ENCODE results near the gene IPO4. TPM values are rescaled to one million over a fixed set of nuclear protein-coding genes. Genes with fewer than 3 reads are reported as not detected.
"Not testable (repeated sequence)": the region's sequence is repeated elsewhere in the genome, so short reads cannot be mapped to it uniquely, and the experiment has no call there.

Gene IPO4
- total RNA-seq, 2 experiments from 2014 or later: 24.0 to 26.2 TPM

DNA sequence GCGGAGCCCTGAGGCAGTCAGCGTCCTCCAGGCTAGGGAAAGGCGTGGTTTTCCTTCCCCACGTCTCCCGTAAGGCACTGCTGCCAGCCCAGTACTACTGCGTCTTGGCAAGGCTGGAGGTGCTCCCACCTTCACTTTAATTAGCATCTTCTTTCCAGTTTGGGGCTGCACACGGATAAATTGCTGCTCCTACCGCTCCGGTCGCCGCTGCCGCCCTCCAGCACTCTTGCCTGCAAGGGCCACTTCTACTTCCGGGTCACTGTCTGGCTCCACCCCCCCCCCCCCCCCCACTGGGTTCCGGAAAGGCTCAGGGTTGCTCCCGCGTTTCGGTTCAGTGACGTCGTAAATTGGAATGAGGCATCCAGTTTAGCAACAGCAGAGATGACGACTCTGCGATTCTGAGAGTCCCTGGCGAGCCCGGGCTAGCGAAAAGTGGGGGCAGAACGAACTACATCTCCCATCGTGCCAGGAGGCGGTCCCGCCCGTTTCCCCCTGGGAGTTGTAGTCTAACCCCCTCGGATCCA is 43.6 kb upstream of the IPO4 start, which contains the start of gene NEDD8:
NEDD8 (minus strand) TSS at position 247 of the 524 bp plus-strand sequence; CDS start at position 147, 100 bp downstream.
- CTCF ChIA-PET: interaction anchor here (1.7 to 3.8 kb wide), 3 partner anchors 10 to 199 kb away, joined by 4 to 23 read pairs (median 18); partner anchors contain the start of gene TINF2
- Mint-ChIP-seq H3K9me3 (no peaks in the 10 kb centered on the region), H3K4me3 (peak within 1 kb of the TSS; percentile 81), H3K4me1 (peaks cover 59% of the 10 kb centered on the region), H3K27me3 (no peaks in the 10 kb centered on the region), H3K27ac (peak within 1 kb of the TSS; percentile 83), H3K36me3 (ENCODE audit: low read depth) (peaks cover 44% of the 10 kb centered on the region)
- POLR2A ChIA-PET: interaction anchor here (0.9 to 9.7 kb wide), 11 partner anchors 10 to 198 kb away, joined by 3 to 136 read pairs (median 5); partner anchors contain the start of genes CHMP4A, DCAF11, IRF9 and KHNYN
- peak; percentile 92 for DNase-seq

- DNase-seq: peak; percentile 48
- POLR2A ChIA-PET: interaction anchor here (0.6 to 9.7 kb wide), 6 partner anchors 11 to 117 kb away, joined by 3 to 136 read pairs (median 4); partner anchors contain the start of genes CHMP4A, DCAF11, IPO4 and MDP1
- Mint-ChIP-seq H3K27me3 (no peaks in the 10 kb centered on the region), H3K9me3 (no peaks in the 10 kb centered on the region), H3K4me1 (peaks cover 61% of the 10 kb centered on the region), H3K4me3 (peak overlapping the region; percentile 81), H3K27ac (peak overlapping the region; percentile 83), H3K36me3 (ENCODE audit: low read depth) (peaks cover 39% of the 10 kb centered on the region)
- CTCF ChIA-PET: interaction anchor here (0.7 to 1.6 kb wide), 5 partner anchors 12 to 76 kb away, joined by 3 to 6 read pairs (median 4); partner anchors contain the start of genes CHMP4A, CIDEB and MDP1
Observed at GRCh38 chr14:24231263-24232120, 42.9 kb upstream of the IPO4 start.

DNA sequence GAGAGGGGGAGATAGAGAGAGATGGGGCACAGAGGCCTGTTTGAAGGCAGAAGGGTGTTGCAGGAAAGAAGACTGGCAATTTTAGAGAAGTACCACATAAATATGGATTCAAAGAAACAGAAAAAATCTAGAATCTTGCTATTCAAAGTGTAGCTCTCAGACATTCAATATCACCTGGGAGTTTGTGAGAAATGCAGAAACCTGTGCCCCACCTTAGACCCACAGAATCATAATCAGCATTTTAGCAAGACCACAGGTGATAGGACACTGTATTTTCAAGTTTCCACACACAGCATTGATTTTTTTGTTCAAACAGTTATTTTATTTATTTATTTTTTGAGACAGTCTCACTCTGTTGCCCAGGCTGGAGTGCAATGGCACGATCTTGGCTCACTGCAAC is 40.3 kb upstream of the IPO4 start:
- no peak overlapping the region for H3K27ac Mint-ChIP-seq
- H3K9me3 Mint-ChIP-seq: no peaks in the 10 kb centered on the region
- ChIA-PET CTCF (interaction anchor here (0.9 to 2.7 kb wide), 6 partner anchors 10 to 79 kb away, joined by 3 to 13 read pairs (median 8); partner anchors contain the start of genes CIDEB, MDP1, RABGGTA and TINF2), POLR2A (interaction anchor here (1.1 to 2.1 kb wide), 5 partner anchors 13 to 201 kb away, joined by 3 to 8 read pairs (median 7); partner anchors contain the start of genes CBLN3, CHMP4A, KHNYN and MDP1)
- peaks cover 22% of the 10 kb centered on the region for H3K36me3 Mint-ChIP-seq (ENCODE audit: low read depth)
- DNase-seq: no peak
- H3K4me3 Mint-ChIP-seq: no peak overlapping the region
- H3K27me3 Mint-ChIP-seq: no peaks in the 10 kb centered on the region
- peaks cover 44% of the 10 kb centered on the region for H3K4me1 Mint-ChIP-seq

DNA sequence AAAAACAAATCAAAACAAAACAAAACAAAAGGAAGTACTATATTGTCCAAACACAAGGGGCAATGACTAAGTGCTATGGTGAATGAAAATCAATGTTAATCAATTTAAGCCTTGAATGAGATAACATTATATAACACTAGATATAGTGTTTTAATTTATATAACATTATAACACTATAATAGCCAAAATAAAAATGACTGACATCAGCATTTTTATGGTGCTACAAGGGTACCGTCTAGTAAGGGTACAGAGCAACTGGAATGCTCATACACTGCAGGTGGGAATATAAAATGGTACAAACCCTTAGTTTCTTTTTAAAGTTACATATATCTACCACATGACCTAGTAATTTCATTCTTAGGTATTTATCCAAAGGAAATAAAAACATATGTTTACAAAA is 37.9 kb upstream of the IPO4 start:
- no peaks in the 10 kb centered on the region for H3K9me3 Mint-ChIP-seq
- DNase-seq: no peak
- peaks cover 19% of the 10 kb centered on the region for H3K36me3 Mint-ChIP-seq (ENCODE audit: low read depth)
- no peak overlapping the region for H3K4me3 Mint-ChIP-seq
- no peak overlapping the region for H3K27ac Mint-ChIP-seq
- H3K4me1 Mint-ChIP-seq: peaks cover 38% of the 10 kb centered on the region
- H3K27me3 Mint-ChIP-seq: no peaks in the 10 kb centered on the region
- CTCF ChIA-PET: interaction anchor here (2.3 to 2.7 kb wide), 3 partner anchors 11 to 82 kb away, joined by 10 to 13 read pairs (median 12); partner anchors contain the start of genes CIDEB, MDP1 and TINF2
- POLR2A ChIA-PET: no interaction called here

- no peak for DNase-seq
- no peak overlapping the region for H3K4me3 Mint-ChIP-seq
- H3K27me3 Mint-ChIP-seq: no peaks in the 10 kb centered on the region
- CTCF ChIA-PET: interaction anchor here (1.4 to 1.6 kb wide), 2 partner anchors 9 to 18 kb away, joined by 4 to 8 read pairs; partner anchors contain the start of genes MDP1 and TINF2
- H3K36me3 Mint-ChIP-seq (ENCODE audit: low read depth): peaks cover 17% of the 10 kb centered on the region
- no peaks in the 10 kb centered on the region for H3K9me3 Mint-ChIP-seq
- H3K27ac Mint-ChIP-seq: peak overlapping the region; percentile 19
- H3K4me1 Mint-ChIP-seq: peaks cover 29% of the 10 kb centered on the region
- POLR2A ChIA-PET: interaction anchor here (0.9 to 1.4 kb wide), 4 partner anchors 9 to 110 kb away, joined by 3 to 4 read pairs (median 3); partner anchors contain the start of genes DCAF11, MDP1, NRL and TINF2
Observed at GRCh38 chr14:24224618-24225071, 36.0 kb upstream of the IPO4 start.

GRCh38 chr14:24222987-24223386 is 34.4 kb upstream of the IPO4 start:
- H3K9me3 Mint-ChIP-seq, H3K27me3 Mint-ChIP-seq, DNase-seq, H3K27ac Mint-ChIP-seq, CTCF ChIA-PET, H3K4me3 Mint-ChIP-seq: not testable (repeated sequence)
- peaks cover 22% of the 10 kb centered on the region for H3K36me3 Mint-ChIP-seq (ENCODE audit: low read depth)
- POLR2A ChIA-PET: interaction anchor here (1.2 kb wide), 1 partner anchor 10 kb away, joined by 3 read pairs; the partner anchor contains the start of gene GMPR2
- H3K4me1 Mint-ChIP-seq: peaks cover 28% of the 10 kb centered on the region

- Mint-ChIP-seq H3K36me3 (ENCODE audit: low read depth) (peaks cover 18% of the 10 kb centered on the region), H3K4me3 (no peak overlapping the region), H3K9me3 (no peaks in the 10 kb centered on the region), H3K27me3 (no peaks in the 10 kb centered on the region), H3K4me1 (peaks cover 32% of the 10 kb centered on the region), H3K27ac (no peak overlapping the region)
- no peak for DNase-seq
- ChIA-PET CTCF (interaction anchor here (0.6 to 2.4 kb wide), 15 partner anchors 9 to 608 kb away, joined by 3 to 11 read pairs (median 4); partner anchors contain the start of genes CIDEB, IRF9, LTB4R and TINF2), POLR2A (interaction anchor here (0.7 to 1.4 kb wide), 6 partner anchors 12 to 52 kb away, joined by 3 to 5 read pairs (median 4); partner anchors contain the start of genes GMPR2, RABGGTA and TINF2)
Observed at GRCh38 chr14:24219521-24219920, 30.9 kb upstream of the IPO4 start.

DNA sequence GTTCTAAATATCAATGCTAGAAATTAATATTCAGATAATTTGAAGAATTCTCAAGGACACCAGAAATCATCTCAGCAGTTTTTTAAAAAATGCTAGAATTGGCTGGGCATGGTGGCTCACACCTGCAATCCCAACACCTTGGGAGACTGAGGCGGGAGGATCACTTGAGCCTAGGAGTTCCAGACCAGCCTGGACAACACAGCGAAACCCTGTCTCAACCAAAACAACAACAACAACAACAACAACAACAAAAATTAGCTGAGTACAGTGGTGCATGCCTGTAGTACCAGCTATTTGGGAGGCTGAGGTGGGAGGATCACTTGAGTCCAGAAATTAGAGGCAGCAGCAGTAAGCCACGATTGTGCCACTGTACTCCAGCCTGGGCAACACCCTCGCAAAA is 30.5 kb upstream of the IPO4 start:
- Mint-ChIP-seq H3K4me3 (no peak overlapping the region), H3K4me1 (peaks cover 35% of the 10 kb centered on the region), H3K27me3 (no peaks in the 10 kb centered on the region), H3K27ac (no peak overlapping the region), H3K9me3 (no peaks in the 10 kb centered on the region), H3K36me3 (ENCODE audit: low read depth) (peaks cover 19% of the 10 kb centered on the region)
- no peak for DNase-seq
- ChIA-PET POLR2A (interaction anchor here (1.2 to 1.3 kb wide), 2 partner anchors 14 to 22 kb away, joined by 3 to 5 read pairs; partner anchors contain the start of gene GMPR2), CTCF (interaction anchor here (0.6 to 2.4 kb wide), 11 partner anchors 9 to 398 kb away, joined by 3 to 11 read pairs (median 5); partner anchors contain the start of genes CIDEB, IRF9, LTB4R and TINF2)

GRCh38 chr14:24216876-24217275 is 28.3 kb upstream of the IPO4 start:
- Mint-ChIP-seq H3K27ac (peak overlapping the region; percentile 95), H3K36me3 (ENCODE audit: low read depth) (peaks cover 32% of the 10 kb centered on the region), H3K4me1 (peaks cover 52% of the 10 kb centered on the region)
- ChIA-PET CTCF (interaction anchor here (1.3 to 3.4 kb wide), 8 partner anchors 9 to 215 kb away, joined by 3 to 19 read pairs (median 12); partner anchors contain the start of genes CIDEB and RABGGTA), POLR2A (interaction anchor here (0.8 to 14.0 kb wide), 7 partner anchors 19 to 95 kb away, joined by 3 to 186 read pairs (median 22); partner anchors contain the start of genes GMPR2, IRF9, NEDD8 and TINF2)
- not testable (repeated sequence) for H3K27me3 Mint-ChIP-seq, H3K9me3 Mint-ChIP-seq, H3K4me3 Mint-ChIP-seq, DNase-seq

- Mint-ChIP-seq H3K4me3 (peak overlapping the region; percentile 88), H3K27ac (peak overlapping the region; percentile 95), H3K36me3 (ENCODE audit: low read depth) (peaks cover 37% of the 10 kb centered on the region), H3K9me3 (no peaks in the 10 kb centered on the region), H3K27me3 (no peaks in the 10 kb centered on the region), H3K4me1 (peaks cover 58% of the 10 kb centered on the region)
- ChIA-PET POLR2A (interaction anchor here (0.7 to 14.0 kb wide), 29 partner anchors 8 to 216 kb away, joined by 3 to 186 read pairs (median 5); partner anchors contain the start of genes CARMIL3, CIDEB, DCAF11 and DHRS1), CTCF (interaction anchor here (1.0 to 3.4 kb wide), 22 partner anchors 9 to 220 kb away, joined by 3 to 33 read pairs (median 8); partner anchors contain the start of genes CIDEB, DCAF11, IPO4 and IRF9)
- DNase-seq: no peak
Observed at GRCh38 chr14:24216345-24216699, 27.7 kb upstream of the IPO4 start.

GRCh38 chr14:24215495-24216344 is 27.1 kb upstream of the IPO4 start, which contains the start of gene MDP1:
TSS of gene MDP1 (minus strand) at chr14:24216066. CDS start at chr14:24215955, 111 bp downstream.
- DNase-seq: peak; percentile 92
- CTCF ChIA-PET: interaction anchor here (0.6 to 3.4 kb wide), 29 partner anchors 10 to 221 kb away, joined by 3 to 33 read pairs (median 5); partner anchors contain the start of genes CIDEB, DCAF11, EMC9 and IPO4
- H3K9me3 Mint-ChIP-seq: no peaks in the 10 kb centered on the region

More at GRCh38 chr14:24215495-24216344, 27.1 kb upstream of the IPO4 start, which contains the start of gene MDP1:
- POLR2A ChIA-PET: interaction anchor here (0.7 to 14.0 kb wide), 29 partner anchors 8 to 217 kb away, joined by 3 to 186 read pairs (median 5); partner anchors contain the start of genes CARMIL3, CIDEB, DCAF11 and DHRS1
- H3K4me1 Mint-ChIP-seq: peaks cover 64% of the 10 kb centered on the region
- peak within 1 kb of the TSS; percentile 88 for H3K4me3 Mint-ChIP-seq
- peaks cover 41% of the 10 kb centered on the region for H3K36me3 Mint-ChIP-seq (ENCODE audit: low read depth)
- peak within 1 kb of the TSS; percentile 95 for H3K27ac Mint-ChIP-seq
- no peaks in the 10 kb centered on the region for H3K27me3 Mint-ChIP-seq

Measured in activated CD4-positive, alpha-beta memory T cell treated with anti-CD3 and anti-CD28 coated beads, Interleukin-2, amount 10 ng/mL, durations not matched to agents 7 days and 5 days (primary cell).